ENCODE results near the gene VPS4A. TPM values are rescaled to one million over a fixed set of nuclear protein-coding genes. Genes with fewer than 3 reads are reported as not detected.

VPS4A gene
- total RNA-seq, 2 donors from 2014 or later: 23.1 to 29.1 TPM

- DNase-seq (ENCODE audit: low spot score in 2 of 2) (no peak), ATAC-seq (no peak)
- Mint-ChIP-seq H3K27ac (no peak overlapping the region), H3K36me3 (no peaks in the 10 kb centered on the region), H3K9me3 (no peaks in the 10 kb centered on the region)
Observed at GRCh38 chr16:69298261-69298660, 12.9 kb upstream of the VPS4A start.

GRCh38 chr16:69301187-69301586 is 10.0 kb upstream of the VPS4A start:
- no peaks in the 10 kb centered on the region for H3K36me3 Mint-ChIP-seq
- DNase-seq (ENCODE audit: low spot score in 2 of 2) (no peak), ATAC-seq (no peak)
- H3K27ac Mint-ChIP-seq: no peak overlapping the region
- H3K9me3 Mint-ChIP-seq: no peaks in the 10 kb centered on the region

GRCh38 chr16:69301861-69302260 is 9.3 kb upstream of the VPS4A start:
- ATAC-seq: no peak
- no peak for DNase-seq (ENCODE audit: low spot score in 2 of 2)
- Mint-ChIP-seq H3K27ac (no peak overlapping the region), H3K36me3 (no peaks in the 10 kb centered on the region), H3K9me3 (no peaks in the 10 kb centered on the region)

- H3K9me3 Mint-ChIP-seq: no peaks in the 10 kb centered on the region
- DNase-seq (ENCODE audit: low spot score in 2 of 2): no peak
- no peak overlapping the region for H3K27ac Mint-ChIP-seq
- ATAC-seq: no peak
- H3K36me3 Mint-ChIP-seq: no peaks in the 10 kb centered on the region
Observed at GRCh38 chr16:69302301-69302700, 8.8 kb upstream of the VPS4A start.

GRCh38 chr16:69306031-69306430 is 5.1 kb upstream of the VPS4A start:
- Mint-ChIP-seq H3K9me3 (no peaks in the 10 kb centered on the region), H3K36me3 (no peaks in the 10 kb centered on the region), H3K27ac (no peak overlapping the region)
- DNase-seq (ENCODE audit: low spot score in 2 of 2): no peak
- ATAC-seq: no peak

GRCh38 chr16:69307091-69307490 is 4.1 kb upstream of the VPS4A start:
- Mint-ChIP-seq H3K9me3 (no peaks in the 10 kb centered on the region), H3K27ac (no peak overlapping the region), H3K36me3 (peaks cover 5 to 6% of the 10 kb centered on the region in 2 donors)
- no peak for DNase-seq (ENCODE audit: low spot score in 2 of 2)
- ATAC-seq: no peak

- ATAC-seq (no peak), DNase-seq (ENCODE audit: low spot score in 2 of 2) (no peak)
- Mint-ChIP-seq H3K9me3 (no peaks in the 10 kb centered on the region), H3K36me3 (peaks cover 7% of the 10 kb centered on the region in 2 donors), H3K27ac (no peak overlapping the region)
Observed at GRCh38 chr16:69307856-69308255, 3.3 kb upstream of the VPS4A start.

GRCh38 chr16:69309316-69309715 is 1.8 kb upstream of the VPS4A start:
- H3K9me3 Mint-ChIP-seq: no peaks in the 10 kb centered on the region
- peak in 1 of 2 donors; percentile 44 for DNase-seq (ENCODE audit: low spot score in 2 of 2)
- no peak overlapping the region for H3K27ac Mint-ChIP-seq
- ATAC-seq: no peak
- H3K36me3 Mint-ChIP-seq: peaks cover 7% of the 10 kb centered on the region in 2 donors

- DNase-seq (ENCODE audit: low spot score in 2 of 2) (peak in 1 of 2 donors; percentile 57), ATAC-seq (peak; percentile 56 to 65)
- Mint-ChIP-seq H3K9me3 (no peaks in the 10 kb centered on the region), H3K36me3 (peaks cover 7% of the 10 kb centered on the region in 2 donors), H3K27ac (peak overlapping the region; percentile 91 to 100)
Observed at GRCh38 chr16:69311533-69312387, 610 bp downstream of the VPS4A start.

GRCh38 chr16:69313469-69313868 is 2.3 kb downstream of the VPS4A start:
- H3K9me3 Mint-ChIP-seq: no peaks in the 10 kb centered on the region
- ATAC-seq (no peak), DNase-seq (ENCODE audit: low spot score in 2 of 2) (no peak)
- H3K27ac Mint-ChIP-seq: peak overlapping the region; percentile 55 to 69
- peaks cover 7% of the 10 kb centered on the region in 2 donors for H3K36me3 Mint-ChIP-seq

- Mint-ChIP-seq H3K27ac (no peak overlapping the region), H3K9me3 (no peaks in the 10 kb centered on the region), H3K36me3 (peaks cover 10 to 11% of the 10 kb centered on the region in 2 donors)
- ATAC-seq (no peak), DNase-seq (ENCODE audit: low spot score in 2 of 2) (peak in 1 of 2 donors; percentile 30)
Observed at GRCh38 chr16:69314534-69314933, 3.4 kb downstream of the VPS4A start.

- no peak for ATAC-seq
- Mint-ChIP-seq H3K27ac (peak overlapping the region in 1 of 2 donors; percentile 78), H3K9me3 (no peaks in the 10 kb centered on the region), H3K36me3 (peaks cover 13% of the 10 kb centered on the region in 2 donors)
- peak in 1 of 2 donors; percentile 44 for DNase-seq (ENCODE audit: low spot score in 2 of 2)
Observed at GRCh38 chr16:69315486-69316311, 4.5 kb downstream of the VPS4A start.

- Mint-ChIP-seq H3K9me3 (no peaks in the 10 kb centered on the region), H3K27ac (peak overlapping the region; percentile 50 to 78), H3K36me3 (peaks cover 12 to 13% of the 10 kb centered on the region in 2 donors)
- ATAC-seq (no peak), DNase-seq (ENCODE audit: low spot score in 2 of 2) (peak in 1 of 2 donors; percentile 44)
Observed at GRCh38 chr16:69316595-69317034, 5.5 kb downstream of the VPS4A start.

GRCh38 chr16:69318177-69318910 is 7.2 kb downstream of the VPS4A start:
- H3K9me3 Mint-ChIP-seq: no peaks in the 10 kb centered on the region
- H3K27ac Mint-ChIP-seq: peak overlapping the region in 1 of 2 donors; percentile 59
- H3K36me3 Mint-ChIP-seq: peaks cover 6% of the 10 kb centered on the region in 2 donors
- ATAC-seq: no peak
- peak in 1 of 2 donors; percentile 53 for DNase-seq (ENCODE audit: low spot score in 2 of 2)

GRCh38 chr16:69318911-69319289 is 7.8 kb downstream of the VPS4A start:
- DNase-seq (ENCODE audit: low spot score in 2 of 2) (peak in 1 of 2 donors; percentile 42), ATAC-seq (peak in 1 of 2 donors; percentile 7)
- Mint-ChIP-seq H3K27ac (peak overlapping the region in 1 of 2 donors; percentile 59), H3K9me3 (no peaks in the 10 kb centered on the region), H3K36me3 (peaks cover 6% of the 10 kb centered on the region in 2 donors)

- DNase-seq (ENCODE audit: low spot score in 2 of 2) (peak in 1 of 2 donors; percentile 48), ATAC-seq (peak in 1 of 2 donors; percentile 7)
- Mint-ChIP-seq H3K9me3 (no peaks in the 10 kb centered on the region), H3K27ac (peak overlapping the region; percentile 59 to 70), H3K36me3 (peaks cover 6% of the 10 kb centered on the region in 2 donors)
Observed at GRCh38 chr16:69319381-69319780, 8.2 kb downstream of the VPS4A start.

Data from activated naive CD4-positive, alpha-beta T cell treated with anti-CD3 and anti-CD28 coated beads, Interleukin-2, amount 50 U/mL, for 72 hours (primary cell).